ENCODE measurements around the gene PDE7B. TPM values are rescaled to one million over a fixed set of nuclear protein-coding genes. Genes with fewer than 3 reads are reported as not detected.

PDE7B gene
- total and polyA plus RNA-seq, 9 of the 15 experiments (the other 6 are each of a cell fraction or from before 2014, with no cell fraction given): 0.01 TPM; not detected in 8

- no TSS peak for BruUV-seq (replicated peaks)
- DNase-seq (ENCODE audit: extremely low read depth in 1 of 4, low spot score in 3 of 4) (no peak), ATAC-seq (no peak), FAIRE-seq (no peak)
- no peak overlapping the region for H3K9ac ChIP-seq (ENCODE audit: insufficient read depth in 1 of 2, low read depth in 2 of 2, low read length in 2 of 2)
- in situ Hi-C loops (cut with MboI) (no loop called here), intact Hi-C loops (cut with micrococcal nuclease) (no loop called here)
- no peaks in the 10 kb centered on the region for H3K9me3 ChIP-seq (replicated peaks; ENCODE audit: control insufficient read depth, insufficient read depth, low read depth, low read length)
- H3K79me2 ChIP-seq (ENCODE audit: control insufficient read depth, insufficient read depth, low read length): no peaks in the 10 kb centered on the region
- 3% methylated on average over 7 of the region's 7 CpGs for WGBS (ENCODE audit: insufficient coverage, low coverage, missing lambda C conversion rate)
- H3K36me3 ChIP-seq (ENCODE audit: control insufficient read depth, insufficient read depth, low read length): no peaks in the 10 kb centered on the region
- TF ChIP-seq MAFF (IDR thresholded peaks at IDR 0.05; ENCODE audit: low read length): no peak
- TF ChIP-seq PHF8 (IDR thresholded peaks at IDR 0.05; ENCODE audit: borderline replicate concordance, low read length): no peak
- TF ChIP-seq ZNF280B (CRISPR knock-in tag; IDR thresholded peaks at IDR 0.05): no peak
- H3K4me1 ChIP-seq (replicated peaks in 1 of 2; ENCODE audit: control insufficient read depth in 2 of 2, insufficient read depth in 2 of 2, low read length in 2 of 2): no peaks in the 10 kb centered on the region
- H3K27ac ChIP-seq (ENCODE audit: extremely low read depth, low read depth, low read length): no peak overlapping the region
- H4K20me1 ChIP-seq (replicated peaks; ENCODE audit: control insufficient read depth, insufficient read depth, low read length): no peaks in the 10 kb centered on the region
- no peaks in the 10 kb centered on the region for H3K9me1 ChIP-seq (ENCODE audit: control insufficient read depth, insufficient read depth, low read length)
- POLR2A ChIA-PET: no interaction called here
- no peak overlapping the region for H3K4me2 ChIP-seq (ENCODE audit: insufficient read depth, low read length)
- H3K27me3 ChIP-seq (ENCODE audit: control insufficient read depth in 2 of 2, insufficient read depth in 2 of 2, low read length in 2 of 2): peaks cover 0 to 3% of the 10 kb centered on the region in 2 experiments; a peak in 1 of 5 replicates
- H3K4me3 ChIP-seq: no peak overlapping the region
- CTCF ChIA-PET (ENCODE audit: low intra/inter-chr PET ratio): no interaction called here
- no peak overlapping the region for H2AFZ ChIP-seq (ENCODE audit: low read depth, low read length)
Observed at GRCh38 chr6:135880066-135880972, 28.8 kb downstream of the PDE7B start.
